HTR-8/SVneo (cell line): ENCODE results near the gene TAF8.

Source experiments
- DNase-seq: peaks from one replicate; pipeline ENCODE4 v3.0.0; 2011; ENCODE audit warnings: low spot score, mixed read lengths; ENCODE audit not compliant: insufficient read length
- FAIRE-seq: peaks from 2 replicates; lab custom pipeline; 2011; peaks lifted over from hg19 to GRCh38; lab: Jason Lieb, UNC

Gene TAF8

GRCh38 chr6:42049116-42049809 is 1.1 kb upstream of the TAF8 start:
- DNase-seq (no peak), FAIRE-seq (no peak)

DNA sequence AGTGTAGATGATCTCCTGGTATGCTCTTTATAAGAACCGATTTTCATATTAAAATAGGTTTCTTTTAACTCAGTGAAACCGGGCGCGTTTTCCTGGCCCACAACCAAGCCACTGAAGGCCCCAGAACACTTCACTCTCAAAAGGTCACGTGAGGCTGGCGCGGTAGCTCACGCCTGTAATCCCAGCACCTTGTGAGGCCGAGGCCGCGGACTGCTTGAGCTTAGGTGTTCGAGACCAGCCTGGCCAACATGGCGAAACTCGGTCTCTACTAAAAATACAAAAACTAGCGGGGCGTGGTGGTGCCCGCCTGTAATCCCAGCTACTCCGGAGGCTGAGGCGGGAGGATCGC is 402 bp upstream of the TAF8 start:
- FAIRE-seq (no peak), DNase-seq (no peak)

GRCh38 chr6:42051268-42051653 is 937 bp downstream of the TAF8 start:
- FAIRE-seq (no peak), DNase-seq (no peak)

DNA sequence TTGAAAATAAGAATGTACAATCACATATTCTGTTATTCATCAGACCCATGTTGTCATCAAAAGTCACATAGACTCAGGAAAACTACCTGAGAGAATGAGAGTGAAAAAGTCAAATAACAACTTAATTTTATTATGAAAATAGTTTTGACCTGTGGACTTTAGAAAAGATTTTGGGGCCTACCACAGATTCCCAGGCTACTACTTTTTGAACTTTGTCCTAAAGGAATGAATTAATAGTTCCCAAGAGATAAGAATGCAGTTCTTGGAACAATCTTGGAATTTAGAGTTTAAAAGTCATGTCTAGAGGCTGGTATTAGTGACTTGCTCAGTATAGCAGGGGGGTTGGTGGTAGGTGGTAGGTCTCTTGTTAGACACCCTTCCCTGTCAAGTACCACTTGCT is 3.3 kb downstream of the TAF8 start:
- FAIRE-seq = no peak
- no peak for DNase-seq

- no peak for DNase-seq
- FAIRE-seq = no peak
These were observed 9.4 kb downstream of the TAF8 start for GRCh38 chr6:42059743-42060142.

DNA sequence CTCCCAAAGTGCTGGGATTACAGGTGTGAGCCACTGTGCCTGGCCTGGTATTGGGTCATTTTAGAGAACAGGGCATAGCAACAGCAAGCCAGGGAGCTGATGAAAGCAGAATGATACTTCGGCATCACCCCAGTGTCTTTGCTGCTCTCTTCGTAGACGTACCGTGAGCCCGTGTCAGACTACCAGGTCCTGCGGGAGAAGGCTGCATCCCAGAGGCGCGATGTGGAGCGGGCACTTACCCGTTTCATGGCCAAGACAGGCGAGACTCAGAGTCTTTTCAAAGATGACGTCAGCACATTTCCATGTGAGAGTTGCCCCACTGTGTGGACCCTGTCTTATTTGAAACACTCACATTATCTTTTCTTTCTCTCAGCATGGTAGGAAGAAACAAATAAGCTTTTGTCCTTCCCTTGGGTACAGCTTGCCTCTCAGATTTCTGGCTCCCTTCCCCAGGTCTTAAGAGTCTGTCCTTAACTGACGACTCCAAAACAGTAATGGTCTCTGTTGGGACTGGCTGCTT is 15.9 kb downstream of the TAF8 start:
- DNase-seq (no peak), FAIRE-seq (no peak)

GRCh38 chr6:42068173-42068572 is 17.8 kb downstream of the TAF8 start:
- no peak for FAIRE-seq

DNA sequence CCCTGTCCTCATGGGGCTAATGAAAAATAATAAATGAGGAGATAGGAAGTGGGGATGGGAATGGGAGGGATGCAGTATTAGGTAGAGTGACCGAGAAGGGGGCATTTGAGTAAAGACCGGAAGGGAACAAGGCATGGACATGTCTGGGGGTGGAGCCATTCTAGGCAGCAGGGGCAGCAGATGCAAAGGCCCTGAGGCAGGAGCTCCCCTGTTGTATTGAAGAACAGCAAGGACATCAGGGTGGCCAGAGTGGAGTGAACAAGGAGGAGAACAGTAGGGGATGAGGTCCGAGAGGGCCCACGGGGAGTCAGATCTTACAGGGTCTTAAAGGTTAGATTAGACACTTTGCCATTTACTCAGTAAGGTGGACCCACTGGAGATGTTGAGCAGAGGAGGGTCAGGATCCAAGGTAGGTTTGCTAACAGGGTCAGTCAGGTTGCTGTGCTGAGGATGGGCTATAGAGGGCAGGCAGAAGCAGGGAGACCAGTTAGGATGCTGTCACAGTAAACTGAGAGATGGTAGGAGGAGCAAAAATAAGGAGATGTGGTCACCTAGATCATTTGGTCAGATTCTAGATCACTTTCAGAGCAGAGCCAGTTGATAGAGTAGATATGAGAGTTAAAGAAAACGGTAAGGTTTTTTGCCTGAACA is 18.7 kb downstream of the TAF8 start:
- no peak for DNase-seq
- FAIRE-seq = no peak

More at GRCh38 chr6:42068173-42068572, 17.8 kb downstream of the TAF8 start:
- no peak for DNase-seq

DNA sequence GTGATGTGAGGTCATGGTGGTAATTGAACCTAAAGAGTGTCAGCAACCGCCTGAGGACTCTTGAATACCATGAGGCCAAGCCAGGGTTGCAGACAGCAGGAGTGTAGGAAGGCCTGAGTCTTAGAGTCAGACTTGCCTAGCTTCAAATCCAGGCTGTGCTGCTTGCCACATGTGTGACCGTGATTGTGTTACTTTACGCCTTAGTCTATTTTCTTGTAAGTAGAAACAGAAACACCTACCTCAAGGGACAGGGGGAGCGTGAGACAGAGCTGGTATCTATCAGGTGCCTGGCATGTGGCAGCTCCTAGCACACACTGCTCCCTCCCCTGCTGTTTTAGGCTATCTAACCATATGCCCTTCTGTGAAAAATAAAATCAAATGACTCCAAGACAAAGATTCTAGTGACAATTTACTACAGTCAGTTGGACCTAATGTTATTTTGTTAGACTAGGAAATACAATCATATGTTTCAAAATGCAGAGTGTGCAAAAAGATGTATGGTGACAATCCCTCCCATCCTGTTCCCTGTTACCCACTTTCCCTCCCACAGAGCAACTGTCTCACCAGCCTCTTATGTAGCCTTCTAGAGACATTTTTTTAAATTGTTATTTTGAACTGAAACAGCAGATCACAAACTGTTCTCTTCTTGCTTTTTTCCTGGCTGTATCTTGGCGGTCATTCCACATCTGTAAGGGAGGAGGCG is 21.7 kb downstream of the TAF8 start:
- no peak for FAIRE-seq
- DNase-seq = no peak

- FAIRE-seq = no peak
- DNase-seq = no peak
These were observed 23.0 kb downstream of the TAF8 start for GRCh38 chr6:42073287-42073686.

DNA sequence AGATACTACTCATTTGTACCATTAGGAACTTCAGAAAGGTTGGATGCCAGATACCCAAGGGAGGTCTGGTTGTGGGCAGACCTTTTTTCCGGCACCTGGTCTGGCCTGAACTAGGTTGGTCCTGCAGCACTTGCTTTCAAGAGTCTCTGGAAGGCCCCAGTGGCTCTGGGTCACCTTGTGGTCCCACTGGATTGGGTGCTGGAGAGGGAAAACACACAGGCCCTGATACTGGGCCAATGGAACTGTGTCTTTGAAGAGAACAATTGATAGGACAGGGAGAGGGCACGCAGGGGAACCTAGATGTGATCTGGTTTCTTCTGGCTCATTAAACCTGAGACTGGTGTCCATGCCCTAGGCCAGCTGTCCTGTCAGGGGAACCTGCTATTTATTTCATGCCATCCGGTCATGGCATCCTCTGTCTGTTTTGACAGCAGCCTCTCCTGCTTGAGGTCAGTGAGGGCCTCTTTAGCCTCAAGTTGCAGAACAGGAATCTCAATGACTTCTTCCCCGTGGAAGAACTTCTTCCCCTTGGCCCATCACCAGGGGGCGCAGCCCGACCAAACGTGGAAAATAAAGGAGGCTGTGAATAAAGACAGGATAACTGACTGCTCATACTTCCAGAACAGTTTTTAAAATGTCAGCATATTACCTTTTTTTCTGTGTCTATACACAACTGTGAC is 25.0 kb downstream of the TAF8 start:
- DNase-seq (peak; percentile 86), FAIRE-seq (peak; percentile 88)

- DNase-seq (no peak), FAIRE-seq (no peak)
These were observed 28.1 kb downstream of the TAF8 start for GRCh38 chr6:42078386-42078785.

DNA sequence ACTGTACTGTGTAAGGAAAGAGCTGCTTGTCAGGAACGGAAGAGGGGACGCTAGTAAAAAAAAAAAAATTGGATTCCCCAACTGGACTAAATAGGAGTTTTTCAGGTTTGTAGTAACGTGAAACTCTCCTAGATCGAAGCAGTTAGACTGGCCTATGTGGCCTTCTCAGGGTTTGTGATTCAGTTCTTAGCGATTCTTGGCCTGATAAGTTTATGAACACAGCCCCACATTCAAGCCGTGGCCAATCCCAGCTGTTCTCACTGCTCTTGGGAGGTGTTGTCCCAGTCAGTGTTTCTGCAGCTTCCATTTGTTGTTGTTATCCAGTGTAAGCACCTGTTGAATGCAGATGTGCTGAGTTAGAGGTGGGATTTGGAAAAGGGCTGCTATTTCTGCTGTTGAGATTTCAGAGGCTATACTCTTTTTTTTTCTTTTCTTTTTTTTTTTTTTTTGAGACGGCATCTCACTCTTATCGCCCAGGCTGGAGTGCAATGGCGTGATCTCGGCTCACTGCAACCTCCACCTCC is 29.7 kb downstream of the TAF8 start:
- DNase-seq = no peak
- no peak for FAIRE-seq

- FAIRE-seq (no peak), DNase-seq (no peak)
These were observed 33.2 kb downstream of the TAF8 start for GRCh38 chr6:42083530-42083929.

DNA sequence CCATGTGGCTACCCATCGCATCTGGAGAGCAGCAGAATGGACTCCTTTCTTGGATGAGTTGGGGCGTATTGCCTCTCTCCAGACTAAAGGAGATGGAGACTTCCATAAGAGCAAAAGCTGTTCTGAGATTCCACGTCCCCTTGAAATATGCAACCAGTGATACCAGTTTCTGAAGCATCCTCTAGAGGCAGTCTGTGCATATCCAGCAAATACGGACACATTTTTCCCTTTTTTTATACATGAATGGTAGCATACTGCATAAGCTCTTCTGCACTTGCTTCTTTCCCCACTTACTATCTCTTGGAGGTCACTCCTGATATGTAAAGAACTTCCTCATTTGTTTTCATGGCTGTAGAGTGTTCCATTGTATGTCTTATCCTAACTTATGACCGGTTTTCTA is 34.6 kb downstream of the TAF8 start:
- FAIRE-seq (no peak), DNase-seq (no peak)

DNA sequence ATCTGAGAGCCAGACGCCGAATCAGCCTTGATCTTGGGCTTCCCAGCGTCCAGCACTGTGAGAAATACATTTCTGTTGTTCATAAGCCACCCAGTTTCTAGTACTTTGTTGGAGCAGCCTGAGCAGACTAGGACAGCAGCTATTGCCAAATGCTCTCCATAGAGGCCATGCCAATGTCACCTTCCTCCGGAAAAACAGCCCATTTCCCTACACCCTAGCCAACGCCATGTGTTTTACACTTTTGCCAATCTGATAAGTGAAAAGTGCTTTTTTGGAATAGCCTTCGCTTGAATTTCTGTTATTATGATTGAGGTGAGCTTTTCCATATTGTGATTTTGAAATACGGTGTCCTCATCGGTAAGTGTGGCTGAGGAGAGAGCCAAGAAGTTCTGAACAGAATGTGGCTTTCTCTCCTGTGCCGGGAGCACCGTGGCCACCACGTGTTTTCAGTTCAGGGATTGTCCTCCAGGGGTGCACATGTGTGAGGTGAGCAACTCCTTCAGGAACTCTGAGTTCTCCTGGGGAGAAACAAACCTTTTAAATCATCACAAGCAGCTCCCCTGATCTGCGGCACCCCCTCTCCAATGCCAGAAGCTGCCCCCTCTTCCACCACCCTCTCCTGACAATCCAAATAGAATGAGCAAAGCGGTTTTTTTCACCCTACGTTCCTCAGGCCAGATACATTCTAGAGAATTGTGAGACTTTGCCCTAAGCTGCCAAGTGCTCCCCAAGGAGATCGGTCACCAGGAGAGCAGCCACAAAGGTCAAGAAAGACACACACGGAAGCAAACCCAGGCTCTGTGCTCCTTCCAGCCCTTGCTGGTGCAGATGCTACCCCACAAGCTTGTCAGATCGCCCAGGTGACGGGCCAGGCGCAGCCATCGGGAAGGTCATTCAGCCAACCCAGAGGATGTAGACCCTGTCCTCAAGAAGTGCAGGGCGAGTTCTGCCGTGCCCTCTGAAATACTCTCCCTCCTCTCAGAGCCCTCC is 36.0 kb downstream of the TAF8 start:
- no peak for DNase-seq
- FAIRE-seq = no peak

DNA sequence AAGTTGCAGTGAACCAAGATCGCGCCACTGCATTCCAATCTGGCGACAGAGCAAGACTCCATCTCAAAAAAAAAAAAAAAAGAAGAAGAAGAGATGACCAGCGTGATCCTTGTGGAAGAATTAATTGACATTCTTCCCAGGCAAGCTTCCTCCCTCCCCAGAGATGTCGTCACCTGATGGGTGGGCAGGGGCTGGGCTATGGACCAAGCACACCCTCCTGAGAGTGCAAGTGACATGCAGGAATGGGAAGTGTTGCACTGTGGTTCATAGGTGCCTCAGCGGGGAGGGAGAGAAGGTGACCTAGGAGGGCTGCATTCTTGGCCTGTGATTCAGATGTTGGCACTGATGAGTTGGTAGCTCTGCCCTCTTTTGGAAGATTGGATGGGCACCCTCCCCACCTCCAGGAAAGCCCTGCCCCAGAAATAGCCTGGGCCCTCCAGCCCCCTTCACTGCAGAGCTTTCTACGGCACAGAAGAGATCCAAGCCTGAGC is 37.8 kb downstream of the TAF8 start:
- FAIRE-seq (peak; percentile 71), DNase-seq (peak; percentile 71)

DNA sequence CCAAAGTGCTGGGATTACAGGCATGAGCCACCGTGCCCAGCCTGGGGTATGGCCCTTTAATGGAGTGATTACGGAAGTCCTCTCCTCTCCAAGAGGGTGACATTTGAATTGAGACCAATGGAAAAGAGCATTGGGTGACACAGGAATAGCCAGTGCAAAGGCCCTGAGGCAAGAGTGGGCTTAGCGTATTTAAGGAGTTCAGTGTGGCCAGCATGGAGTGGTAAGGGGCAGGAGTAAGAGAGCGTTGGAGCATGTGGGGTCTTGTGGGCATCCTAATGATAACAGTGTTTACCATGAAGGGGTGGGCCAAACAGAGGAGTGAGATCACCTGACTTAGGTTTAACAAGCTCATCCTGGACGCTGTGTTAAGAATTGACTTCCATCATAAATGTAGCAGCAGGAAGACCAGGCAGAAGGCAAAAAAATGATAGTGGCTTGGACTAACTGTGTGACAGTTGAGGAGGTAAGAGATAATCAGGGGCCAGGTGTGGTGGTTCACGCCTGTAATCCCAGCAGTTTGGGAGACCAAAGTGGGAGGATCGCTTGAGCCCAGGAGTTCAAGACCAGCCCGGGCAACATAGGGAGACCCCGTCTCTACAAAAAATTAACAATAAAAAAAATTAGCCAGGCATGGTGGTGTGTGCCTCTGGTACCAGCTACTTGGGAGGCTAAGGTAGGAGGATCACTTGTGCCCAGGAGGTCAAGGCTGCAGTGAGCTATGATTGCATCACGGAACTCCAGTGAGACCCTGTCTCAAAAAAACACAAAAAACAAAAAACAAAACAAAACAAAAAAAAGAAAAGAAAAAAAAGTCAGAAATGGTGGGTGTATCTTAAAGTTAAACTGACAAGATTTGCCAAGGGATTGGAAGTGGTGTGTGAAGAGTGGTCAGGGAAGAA is 40.7 kb downstream of the TAF8 start:
- DNase-seq (no peak), FAIRE-seq (no peak)
